HCT116 (cell line): ENCODE results near the gene CCDC69.
A peak's percentile ranks its signal among the peaks of the same experiment; 100 is the strongest.

Experiments used
- CEBPB ChIP-seq: IDR thresholded peaks from 2 replicates; pipeline ENCODE4 v1.6.1; 2012; ENCODE audit warnings: low read depth
- CTCF ChIP-seq, 3 experiments: fragments of 200-600 bp in 1 of 3; sonication (generic) in 1 of 3; IDR thresholded peaks in 2 of 3; conservative IDR thresholded peaks in 1 of 3; 2 replicates each; pipeline ENCODE4 v1.5.1; 2012 to 2017; ENCODE audit warnings: low read depth in 2 of 3, low read length in 2 of 3, antibody characterized with exemption in 1 of 3, borderline replicate concordance in 1 of 3, control low read depth in 1 of 3, mild to moderate bottlenecking in 1 of 3, mixed read lengths in 1 of 3, mixed run types in 1 of 3, moderate library complexity in 1 of 3; ENCODE audit not compliant: insufficient read depth in 1 of 3
- EZH2 ChIP-seq: fragments of 200-600 bp; sonication (generic); IDR thresholded peaks from 2 replicates; pipeline ENCODE4 v1.6.1; 2017; ENCODE audit warnings: antibody characterized with exemption, mixed run types
- MAX ChIP-seq: IDR thresholded peaks from 2 replicates; pipeline ENCODE4 v1.6.1; 2012
- POLR2A ChIP-seq: IDR thresholded peaks from 2 replicates; pipeline ENCODE4 v1.7.0; 2011; ENCODE audit warnings: borderline replicate concordance; ENCODE audit not compliant: insufficient read depth, insufficient read length; ENCODE audit errors: extremely low read depth
- POLR2AphosphoS5 ChIP-seq: IDR thresholded peaks from 2 replicates; pipeline ENCODE4 v1.6.1; 2011; ENCODE audit warnings: mild to moderate bottlenecking, low read depth, low read length, moderate library complexity
- RAD21 ChIP-seq: IDR thresholded peaks from 2 replicates; pipeline ENCODE4 v1.6.1; 2012; ENCODE audit warnings: low read depth, mild to moderate bottlenecking
- SP1 ChIP-seq: IDR thresholded peaks from 2 replicates; pipeline ENCODE4 v1.6.1; 2012; ENCODE audit warnings: low read depth
- YY1 ChIP-seq: IDR thresholded peaks from 2 replicates; pipeline ENCODE4 v1.6.1; 2011; ENCODE audit warnings: low read length, low read depth, moderate library complexity, mild to moderate bottlenecking; ENCODE audit not compliant: insufficient replicate concordance; ENCODE audit errors: extremely low read depth
- ZNF274 ChIP-seq: fragments of 200-500 bp; sonication (Bioruptor generic); IDR thresholded peaks from 2 replicates; pipeline ENCODE4 v1.6.1; 2014; ENCODE audit warnings: mild to moderate bottlenecking, low read depth, low read length, inconsistent platforms

DNA sequence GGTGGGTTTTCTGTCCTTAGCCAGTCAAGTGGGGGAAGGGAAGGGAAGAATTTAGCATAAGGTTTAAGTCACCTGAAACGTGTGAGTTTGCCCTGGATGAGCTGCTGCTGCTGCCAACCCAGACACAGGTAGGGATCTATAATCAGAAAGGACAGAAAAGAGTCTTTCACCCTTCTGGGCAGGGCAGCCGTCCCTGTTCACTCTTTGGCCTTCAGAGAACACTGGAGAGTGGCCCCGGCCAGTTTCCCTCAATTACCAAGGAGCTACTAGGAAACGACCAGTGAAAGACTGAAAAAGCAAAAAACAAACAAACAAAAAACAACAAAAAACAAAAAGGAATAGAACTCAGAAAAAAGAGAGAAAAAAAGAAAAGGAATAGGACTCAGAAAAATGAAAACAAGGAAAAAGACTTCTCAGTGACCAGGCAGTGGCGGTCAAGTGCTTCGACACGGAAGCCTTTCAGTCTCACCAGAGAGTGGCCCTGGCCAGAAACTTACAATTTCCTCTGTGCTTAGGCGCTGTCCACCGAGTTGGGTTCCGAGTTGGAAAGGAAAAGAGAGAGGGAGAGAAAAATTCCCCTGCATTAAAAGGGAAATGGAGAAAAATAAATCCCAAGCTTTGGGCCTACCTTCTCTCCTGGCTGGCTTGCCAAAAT, 26.6 kb upstream of the CCDC69 start:
- TF ChIP-seq CEBPB (no peak), CTCF (IDR thresholded peaks at IDR 0.05 in 2 of 3, conservative IDR thresholded peaks at IDR 0.05 in 1 of 3; ENCODE audit: borderline replicate concordance in 1 of 3, insufficient read depth in 1 of 3, low read depth in 2 of 3, low read length in 2 of 3) (no peak), POLR2AphosphoS5 (no peak), ZNF274 (no peak), YY1 (no peak), POLR2A (no peak), RAD21 (0 out of 2 replicates have a peak, but pooled peaks have one; percentile 18), SP1 (no peak), MAX (no peak), EZH2 (no peak)
